ENCODE measurements around the gene HOXC11. TPM values are rescaled to one million over a fixed set of nuclear protein-coding genes. Genes with fewer than 3 reads are reported as not detected.

The HOXC11 gene
- total and polyA plus RNA-seq, 2 donors (not counting 1 experiment from before 2014, with no cell fraction given), result not detected

- peak overlapping the region; percentile 10 for H3K9ac ChIP-seq (ENCODE audit: low read length)
- Mint-ChIP-seq H3K9me3 (ENCODE audit: insufficient read depth) (no peaks in the 10 kb centered on the region), H3K27ac (peak overlapping the region; percentile 73), H3K4me3 (peak overlapping the region; percentile 72), H3K4me1 (peaks cover 32% of the 10 kb centered on the region), H3K27me3 (peaks cover 70% of the 10 kb centered on the region)
- H3K9me3 ChIP-seq (ENCODE audit: control extremely low read depth in 1 of 3, control insufficient read depth in 2 of 3, insufficient read depth in 1 of 3, low read length in 2 of 3), result peaks cover 0 to 39% (median 0%) of the 10 kb centered on the region in 3 donors
- peaks cover 34 to 58% of the 10 kb centered on the region in 2 donors for H3K4me1 ChIP-seq (ENCODE audit: control insufficient read depth in 2 of 2, insufficient read depth in 2 of 2, low read length in 2 of 2)
- H3K79me2 ChIP-seq (ENCODE audit: control insufficient read depth, insufficient read depth, low read length), result no peaks in the 10 kb centered on the region
- peaks cover 0 to 91% (median 81%) of the 10 kb centered on the region in 4 experiments for H3K27me3 ChIP-seq (replicated peaks in 1 of 4; ENCODE audit: control extremely low read depth in 1 of 4, control insufficient read depth in 3 of 4, insufficient read depth in 4 of 4, low read length in 3 of 4)
- peak; percentile 60 for DNase-seq
- no peaks in the 10 kb centered on the region for H3K36me3 ChIP-seq (replicated peaks in 1 of 2; ENCODE audit: control extremely low read depth in 1 of 2, control insufficient read depth in 1 of 2, extremely low read depth in 1 of 2, insufficient read depth in 2 of 2, low read length in 1 of 2)
- WGBS (ENCODE audit: insufficient coverage), result 3% methylated on average over 39 of the region's 51 CpGs
- POLR2A ChIA-PET, result interaction anchor here (0.7 kb wide), 3 partner anchors 23 to 45 kb away, joined by 4 to 6 read pairs (median 5); partner anchors contain the start of gene HOXC4
- peak overlapping the region; percentile 58 for H2AFZ ChIP-seq (ENCODE audit: insufficient read depth, low read depth, low read length, poor library complexity, severe bottlenecking)
- intact Hi-C loops (cut with micrococcal nuclease), result loop anchor here (5.0 to 10.0 kb wide), 5 partner anchors 32 to 355 kb away; partner anchors contain the start of genes CBX5, GPR84, HNRNPA1 and HOXC12
- no peaks in the 10 kb centered on the region for H4K20me1 ChIP-seq (ENCODE audit: control insufficient read depth, insufficient read depth, low read length, poor library complexity, severe bottlenecking)
- H3K27ac ChIP-seq (ENCODE audit: low read length in 2 of 2), result no peak overlapping the region
- H3K4me3 ChIP-seq (ENCODE audit: control extremely low read depth in 1 of 5, extremely low read depth in 1 of 5, insufficient read depth in 1 of 5, low read depth in 2 of 5, low read length in 4 of 5), result peak overlapping the region in 2 of 5 experiments; percentile 17 to 37
- TF ChIP-seq CTCF (IDR thresholded peaks at IDR 0.05) (no peak), EZH2 (IDR thresholded peaks at IDR 0.05; ENCODE audit: borderline replicate concordance, insufficient read depth, low read depth, low read length, poor library complexity, severe bottlenecking) (peak; percentile 78)
- peak overlapping the region; percentile 72 for H3K4me2 ChIP-seq (replicated peaks; ENCODE audit: low read depth, low read length, poor library complexity, severe bottlenecking)
- CTCF ChIA-PET, result interaction anchor here (0.6 to 6.7 kb wide), 10 partner anchors 8 to 205 kb away, joined by 3 to 159 read pairs (median 7); partner anchors contain the start of genes HOXC5 and SMUG1
- no peak for ATAC-seq (ENCODE audit: low read depth)
Measured at GRCh38 chr12:54009171-54010052, 36.5 kb downstream of the HOXC11 start.
